NB4 (cell line): Measurements from ENCODE around the gene EXOC7.
"Not testable (repeated sequence)": the region's sequence is repeated elsewhere in the genome, so short reads cannot be mapped to it uniquely, and the experiment has no call there.

Experiments used
- DNase-seq: peaks from one replicate; pipeline ENCODE4 v3.0.0; 2010; ENCODE audit warnings: low read depth
- H3K4me3 ChIP-seq: one replicate; pipeline ENCODE4 v1.5.1; 2011; ENCODE audit warnings: mild to moderate bottlenecking, low read depth, low read length, moderate library complexity
- CTCF ChIP-seq: IDR thresholded peaks from one replicate; pipeline ENCODE4 v1.5.1; 2012; ENCODE audit warnings: low read depth, low read length
- MAX ChIP-seq: IDR thresholded peaks from 2 replicates; pipeline ENCODE4 v1.6.1; 2011; ENCODE audit warnings: low read depth, low read length
- MYC ChIP-seq: IDR thresholded peaks from 2 replicates; pipeline ENCODE4 v1.6.1; 2011; ENCODE audit warnings: low read depth, low read length
- POLR2A ChIP-seq: IDR thresholded peaks from 2 replicates; pipeline ENCODE4 v1.6.1; 2011; ENCODE audit warnings: mild to moderate bottlenecking; ENCODE audit not compliant: insufficient read length; ENCODE audit errors: extremely low read depth

Gene EXOC7

DNA sequence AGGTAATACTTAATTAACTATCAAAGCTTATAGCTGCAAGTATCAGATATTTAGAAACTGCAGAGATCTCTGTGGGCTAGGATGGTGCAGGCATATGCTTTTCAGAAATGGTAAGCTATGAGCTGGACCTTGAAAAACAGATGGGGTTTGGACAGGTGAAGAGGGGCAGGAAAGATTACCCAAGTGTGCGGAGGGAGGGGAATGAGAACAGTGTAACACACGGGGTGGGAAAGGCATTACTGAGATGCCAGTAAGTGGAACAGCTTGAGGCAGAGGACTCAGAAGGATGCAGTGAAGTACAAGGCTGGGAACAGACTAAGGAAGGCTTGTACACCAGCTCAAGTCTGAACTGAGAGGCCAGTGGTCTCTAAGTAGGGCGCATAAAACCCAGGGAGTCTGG lies 54.3 kb downstream of the EXOC7 start:
- no peak for DNase-seq
- H3K4me3 ChIP-seq: no peak overlapping the region
- TF ChIP-seq MAX: no peak

- H3K4me3 ChIP-seq: no peak overlapping the region
- no peak for TF ChIP-seq POLR2A
- TF ChIP-seq MAX: no peak
- TF ChIP-seq CTCF: no peak
- TF ChIP-seq MYC: no peak
Measured at GRCh38 chr17:76048711-76049110, 54.9 kb downstream of the EXOC7 start.

DNA sequence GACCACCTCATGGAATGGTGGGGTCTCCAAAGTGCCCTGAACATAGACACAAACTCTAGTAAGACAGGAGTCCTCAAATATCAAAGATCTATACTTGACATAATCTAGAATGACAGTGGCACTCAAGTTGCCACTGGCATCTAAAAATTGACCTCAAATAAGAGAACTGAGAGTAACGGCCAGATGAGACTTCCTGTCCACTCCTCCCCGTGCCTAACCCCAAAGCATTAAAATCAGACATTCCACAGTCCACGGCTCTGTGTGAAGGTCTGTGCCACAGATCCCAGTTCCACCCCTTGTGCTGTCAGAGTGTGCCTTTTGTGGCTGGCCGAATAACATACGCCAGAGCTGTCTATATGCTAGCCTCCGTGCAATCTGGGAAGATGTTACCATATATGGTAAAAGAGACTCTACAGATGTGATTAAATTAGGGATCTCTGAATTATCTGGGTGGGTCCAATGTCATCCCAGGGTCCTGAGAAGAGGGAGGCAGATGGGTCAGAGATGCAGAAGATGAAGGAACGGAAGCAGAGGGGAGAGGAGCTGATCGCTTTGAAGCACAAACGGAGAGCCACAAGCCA lies 55.5 kb downstream of the EXOC7 start:
- TF ChIP-seq MYC (no peak), MAX (no peak), POLR2A (no peak)
- no peak for DNase-seq
- no peak overlapping the region for H3K4me3 ChIP-seq

More at GRCh38 chr17:76048711-76049110, 54.9 kb downstream of the EXOC7 start:
- DNase-seq: no peak

- no peak overlapping the region for H3K4me3 ChIP-seq
- no peak for DNase-seq
- TF ChIP-seq CTCF (no peak), POLR2A (no peak), MYC (no peak), MAX (no peak)
Measured at GRCh38 chr17:76046064-76046463, 57.5 kb downstream of the EXOC7 start.

DNA sequence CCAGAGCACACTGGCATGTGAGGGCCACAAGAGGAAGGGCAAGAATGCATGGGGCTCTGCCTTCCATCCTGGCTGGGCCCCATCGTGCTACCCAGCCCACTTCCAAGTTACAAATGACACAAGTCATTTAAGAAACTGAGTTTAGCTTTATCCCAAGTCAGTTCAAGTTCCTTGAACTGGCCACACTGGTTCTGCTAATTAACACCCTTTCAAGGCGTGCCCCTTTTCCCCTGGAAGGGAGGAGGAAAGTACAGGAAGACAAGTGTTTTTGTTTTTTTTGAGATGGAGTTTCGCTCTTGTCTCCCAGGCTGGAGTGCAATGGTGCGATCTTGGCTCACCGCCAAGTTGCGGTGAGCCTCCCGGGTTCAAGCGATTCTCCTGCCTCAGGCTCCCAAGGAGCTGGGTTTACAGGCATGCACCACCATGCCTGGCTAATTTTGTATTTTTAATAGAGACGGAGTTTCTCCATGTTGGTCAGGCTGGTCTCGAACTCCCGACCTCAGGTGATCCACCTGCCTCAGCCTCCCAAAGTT lies 59.0 kb downstream of the EXOC7 start:
- not testable (repeated sequence) for H3K4me3 ChIP-seq, DNase-seq

GRCh38 chr17:76042868-76043267 lies 60.7 kb downstream of the EXOC7 start:
- H3K4me3 ChIP-seq, DNase-seq: not testable (repeated sequence)

DNA sequence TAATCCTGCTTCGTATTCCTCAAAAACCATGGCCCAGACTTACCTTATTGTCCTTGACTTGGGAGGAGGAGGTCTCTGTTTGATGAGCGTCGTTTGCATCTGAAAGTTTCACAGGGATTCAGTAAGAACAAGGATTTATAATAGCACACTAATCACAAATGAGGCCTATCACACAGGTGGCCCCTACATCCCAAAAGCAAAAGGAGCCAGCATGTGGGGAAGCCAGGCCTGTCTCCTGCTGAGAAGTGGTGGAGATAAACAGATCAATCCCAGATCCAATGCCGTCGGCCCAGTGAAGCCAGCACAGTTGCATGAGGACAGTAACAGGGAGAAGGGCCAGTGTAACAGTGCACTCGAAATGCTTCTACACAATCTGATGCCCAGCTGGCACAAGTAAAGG lies 63.2 kb downstream of the EXOC7 start:
- TF ChIP-seq MYC (no peak), POLR2A (no peak), CTCF (no peak), MAX (no peak)
- DNase-seq: no peak
- no peak overlapping the region for H3K4me3 ChIP-seq

GRCh38 chr17:76039121-76039520 lies 64.5 kb downstream of the EXOC7 start:
- TF ChIP-seq MYC: no peak
- TF ChIP-seq POLR2A: no peak
- no peak for TF ChIP-seq CTCF
- no peak for TF ChIP-seq MAX
- DNase-seq: no peak
- H3K4me3 ChIP-seq: no peak overlapping the region
